K562 (cell line): ENCODE measurements around the gene GNAQ. TPM values are rescaled to one million over a fixed set of nuclear protein-coding genes. Genes with fewer than 3 reads are reported as not detected.

ENCODE experiments used
- ATAC-seq: fragments of 200-7000 bp; cut with Tn5 transposase; 3 replicates; pipeline ENCODE4 v1.9.1; 2020; ENCODE audit warnings: moderate library complexity
- BruUV-seq: library from RNA; stranded (reverse); fragments of 400-500 nt; replicated peaks from 2 replicates; lab custom pipeline; 2021; lab: Mats Ljungman, UMichigan
- CTCF ChIA-PET: fragments of 300-600 bp; formaldehyde crosslinking; extraction: SDS; loops from one replicate; lab custom pipeline; 2021; ENCODE audit warnings: low intra/inter-chr PET ratio; lab: Yijun Ruan, JAX
- POLR2A ChIA-PET: fragments of 300-600, 350-650 bp; sonication (Branson Sonifier 250); formaldehyde crosslinking; extraction: SDS; loops from one replicate; lab custom pipeline; 2021; ENCODE audit warnings: antibody characterized with exemption, inconsistent platforms; lab: Yijun Ruan, JAX
- DNase-seq, 4 experiments: peaks; one replicate each; pipeline versions ENCODE4 v3.0.0 to v3.0.0-alpha.2; 2011 to 2018; ENCODE audit warnings: low spot score in 3 of 4, mixed read lengths in 3 of 4; ENCODE audit errors: extremely low read depth in 1 of 4
- FAIRE-seq: peaks from 2 replicates; lab custom pipeline; 2011; peaks lifted over from hg19 to GRCh38; lab: Jason Lieb, UNC
- H2AFZ ChIP-seq: 2 replicates; pipeline ENCODE4 v1.6.0; 2011; ENCODE audit warnings: low read depth, low read length, control low read depth, inconsistent platforms
- H3K27ac ChIP-seq: fragments of 200-600 bp; 3 replicates; pipeline ENCODE4 v1.8.0; 2011; ENCODE audit warnings: low read depth, mild to moderate bottlenecking, control low read depth, inconsistent platforms, low read length, moderate library complexity, mixed read lengths; ENCODE audit errors: extremely low read depth
- H3K27me3 ChIP-seq, 2 experiments: fragments of 300-600 bp in 1 of 2; 2 replicates in 1 of 2; 3 replicates in 1 of 2; pipeline versions ENCODE4 v1.6.0 to v1.8.0; 2011; ENCODE audit warnings: inconsistent platforms in 2 of 2, low read length in 2 of 2, mild to moderate bottlenecking in 1 of 2, mixed read lengths in 1 of 2, moderate library complexity in 1 of 2; ENCODE audit not compliant: control insufficient read depth in 2 of 2, insufficient read depth in 2 of 2
- H3K36me3 ChIP-seq: fragments of 300-600 bp; 3 replicates; pipeline ENCODE4 v1.8.0; 2011; ENCODE audit warnings: mild to moderate bottlenecking, low read length, inconsistent platforms; ENCODE audit not compliant: control insufficient read depth, insufficient read depth
- H3K4me1 ChIP-seq, 2 experiments: fragments of 200-600 bp in 1 of 2; replicated peaks in 1 of 2; 2 replicates in 1 of 2; 3 replicates in 1 of 2; pipeline versions ENCODE4 v1.5.1 to v1.8.0; 2011; ENCODE audit warnings: inconsistent platforms in 2 of 2, low read length in 2 of 2, mild to moderate bottlenecking in 1 of 2, mixed read lengths in 1 of 2, moderate library complexity in 1 of 2; ENCODE audit not compliant: control insufficient read depth in 2 of 2, insufficient read depth in 2 of 2
- H3K4me2 ChIP-seq: 2 replicates; pipeline ENCODE4 v1.6.1; 2011; ENCODE audit warnings: low read length, control low read depth, inconsistent platforms, mixed read lengths; ENCODE audit not compliant: insufficient read depth
- H3K4me3 ChIP-seq: fragments of 200-600 bp; sonication (generic), shearing (Covaris generic); 2 replicates; pipeline ENCODE4 v1.5.1; 2016; ENCODE audit warnings: control low read depth, inconsistent platforms
- H3K79me2 ChIP-seq: fragments of 200-600 bp; 3 replicates; pipeline ENCODE4 v1.8.0; 2011; ENCODE audit warnings: low read length, inconsistent platforms; ENCODE audit not compliant: control insufficient read depth, insufficient read depth
- H3K9ac ChIP-seq, 2 experiments: 2 replicates each; pipeline versions ENCODE4 v1.6.0 to v1.6.1; 2011; ENCODE audit warnings: low read depth in 2 of 2, low read length in 2 of 2, control low read depth in 1 of 2, inconsistent platforms in 1 of 2, mild to moderate bottlenecking in 1 of 2, mixed read lengths in 1 of 2; ENCODE audit not compliant: insufficient read depth in 1 of 2
- H3K9me1 ChIP-seq: one replicate; pipeline ENCODE4 v1.6.0; 2011; ENCODE audit warnings: inconsistent platforms, mild to moderate bottlenecking, low read length, moderate library complexity; ENCODE audit not compliant: control insufficient read depth, insufficient read depth
- H3K9me3 ChIP-seq: replicated peaks from 2 replicates; pipeline ENCODE4 v1.5.1; 2011; ENCODE audit warnings: low read depth, low read length, inconsistent platforms; ENCODE audit not compliant: control insufficient read depth, insufficient read depth
- H4K20me1 ChIP-seq: replicated peaks from 2 replicates; pipeline ENCODE4 v1.6.1; 2011; ENCODE audit warnings: low read length, inconsistent platforms, mixed read lengths; ENCODE audit not compliant: control insufficient read depth, insufficient read depth
- ARID4B ChIP-seq: sonication (generic); formaldehyde crosslinking; IDR thresholded peaks from 2 replicates; pipeline ENCODE4 v1.8.0; 2022; ENCODE audit warnings: mild to moderate bottlenecking, missing genetic modification reagents
- ATF3 ChIP-seq, 2 experiments: fragments of 450-650 bp in 1 of 2; sonication (generic) in 1 of 2; formaldehyde crosslinking in 1 of 2; IDR thresholded peaks in 1 of 2; conservative IDR thresholded peaks in 1 of 2; 2 replicates each; pipeline versions ENCODE4 v1.6.1 to v1.8.1; 2016 to 2023; ENCODE audit warnings: mild to moderate bottlenecking in 2 of 2, moderate library complexity in 2 of 2, inconsistent platforms in 1 of 2, missing genetic modification reagents in 1 of 2
- MAFG ChIP-seq: fragments of 450-650 bp; conservative IDR thresholded peaks from 2 replicates; pipeline ENCODE4 v1.6.1; 2016; ENCODE audit warnings: missing genetic modification characterization, missing compliant biosample characterization
- PBX2 ChIP-seq, 2 experiments: IDR thresholded peaks in 1 of 2; conservative IDR thresholded peaks in 1 of 2; 2 replicates each; pipeline ENCODE4 v1.6.1; 2016; ENCODE audit warnings: low read depth in 2 of 2, mild to moderate bottlenecking in 1 of 2, missing compliant biosample characterization in 1 of 2, missing genetic modification characterization in 1 of 2, moderate library complexity in 1 of 2
- SMAD4 ChIP-seq: fragments of 250-450 bp; sonication (Bioruptor Pico); conservative IDR thresholded peaks from 2 replicates; pipeline ENCODE4 v1.8.0; 2021; ENCODE audit warnings: inconsistent platforms, mild to moderate bottlenecking, moderate library complexity
- SMARCE1 ChIP-seq: fragments of 450-650 bp; IDR thresholded peaks from 2 replicates; pipeline ENCODE4 v1.7.1; 2016; ENCODE audit warnings: mild to moderate bottlenecking
- STAT5A ChIP-seq: IDR thresholded peaks from 2 replicates; pipeline ENCODE4 v1.6.1; 2012; ENCODE audit warnings: low read length, inconsistent platforms, borderline replicate concordance
- TFAP4 ChIP-seq: sonication (generic); formaldehyde crosslinking; IDR thresholded peaks from 2 replicates; pipeline ENCODE4 v1.8.0; 2022; ENCODE audit warnings: missing genetic modification reagents, mild to moderate bottlenecking, moderate library complexity, borderline replicate concordance
- ZBTB1 ChIP-seq: sonication (generic); formaldehyde crosslinking; IDR thresholded peaks from 2 replicates; pipeline ENCODE4 v1.8.1; 2023; ENCODE audit warnings: missing genetic modification reagents, low read depth, mild to moderate bottlenecking, borderline replicate concordance
- ZNF717 ChIP-seq: fragments of 250-450 bp; sonication (Bioruptor Pico); IDR thresholded peaks from 2 replicates; pipeline ENCODE4 v1.5.0; 2021
- in situ Hi-C: fragments of 300-500 bp; cut with MboI; formaldehyde crosslinking; loops from 4 replicates; pipeline ENCODE4 v1.15.0; 2018; ENCODE audit warnings: inconsistent platforms, mixed read lengths
- intact Hi-C: fragments of 100-400 bp; cut with micrococcal nuclease; formaldehyde crosslinking; loops from 2 replicates; pipeline ENCODE4 v1.14.2; 2022
- polyA plus RNA-seq, 8 experiments: library from polyadenylated mRNA; depleted of rRNA in 4 of 8; stranded (reverse) in 5 of 8; unstranded in 3 of 8; fragments of >200 nt; fragmentation: Nextera tagmentation in 2 of 8; fragmentation: Illumina TruSeq in 1 of 8; extraction: Ambion mirVana in 2 of 8; extraction: Trizol in 1 of 8; gene quantifications; 2 replicates each; pipeline versions ENCODE4 v1.2.1 to v1.2.3, GENCODE V29; 2011 to 2014; ENCODE audit warnings: inconsistent platforms in 1 of 8, missing spikeins in 1 of 8
- total RNA-seq, 7 experiments: library from RNA; depleted of rRNA in 6 of 7; stranded (reverse); fragments of >200 nt in 6 of 7; fragmentation: Illumina TruSeq in 2 of 7; extraction: Trizol in 2 of 7; gene quantifications; 2 replicates each; pipeline versions ENCODE4 v1.2.1 to v1.2.3, GENCODE V29; 2011 to 2021; ENCODE audit warnings: low replicate concordance in 1 of 7

The GNAQ gene
- total and polyA plus RNA-seq, 9 of the 15 experiments (the other 6 are each of a cell fraction or from before 2014, with no cell fraction given), result 4.8 to 27.9 (median 17.5) TPM

GRCh38 chr9:77927265-77927664 lies 104.3 kb downstream of the GNAQ start (continued):
- no peak for TF ChIP-seq TFAP4

- Histone ChIP-seq H3K4me3 (no peak overlapping the region), H3K36me3 (peaks cover 7% of the 10 kb centered on the region; the same call in 2 of the 3 replicates), H4K20me1 (no peaks in the 10 kb centered on the region), H3K9me3 (no peaks in the 10 kb centered on the region), H2AFZ (no peak overlapping the region), H3K27ac (peak overlapping the region; percentile 70; the same call in 2 of the 3 replicates), H3K9me1 (no peaks in the 10 kb centered on the region), H3K9ac (0 out of 4 replicates have a peak overlapping the region, but pooled peaks of 1 of the 2 experiments have one; percentile 24), H3K79me2 (peaks cover 88% of the 10 kb centered on the region), H3K27me3 (no peaks in the 10 kb centered on the region), H3K4me1 (peaks cover 4 to 41% of the 10 kb centered on the region in 2 experiments; a peak in 4 of 5 replicates), H3K4me2 (peak overlapping the region; percentile 48)
- POLR2A ChIA-PET, result no interaction called here
- in situ Hi-C loops, result no loop called here
- FAIRE-seq (peak; percentile 29), DNase-seq (no peak), ATAC-seq (peak; percentile 45; the same call in 2 of the 3 replicates)
- intact Hi-C loops, result no loop called here
- no TSS peak for BruUV-seq
- CTCF ChIA-PET, result no interaction called here
- TF ChIP-seq SMAD4 (CRISPR knock-in tag) (no peak), ZNF717 (CRISPR knock-in tag) (no peak), ARID4B (CRISPR knock-in tag) (no peak), SMARCE1 (peak; percentile 46; the same call in 1 of the 2 replicates), MAFG (tag) (peak; percentile 26; the same call in 1 of the 2 replicates), ZBTB1 (CRISPR knock-in tag) (no peak), ATF3 (IDR thresholded peaks at IDR 0.05) (peak; percentile 57), ATF3 (CRISPR knock-in tag; conservative IDR thresholded peaks at IDR 0.05) (no peak), PBX2 (CRISPR knock-in tag; IDR thresholded peaks at IDR 0.05; ENCODE audit: low read depth) (no peak), PBX2 (tag; conservative IDR thresholded peaks at IDR 0.05; ENCODE audit: low read depth) (0 out of 2 replicates have a peak, but pooled peaks have one; percentile 6), STAT5A (peak; percentile 42; the same call in 1 of the 2 replicates)
Observed at GRCh38 chr9:77926371-77926878, 105.2 kb downstream of the GNAQ start.
